Loucy (cell line): ENCODE data around the gene PPP2R5C.
A peak's percentile ranks its signal among the peaks of the same experiment; 100 is the strongest.

Experiments used
- H2AFZ ChIP-seq: fragments of 200-600 bp; sonication (generic); 2 replicates; pipeline ENCODE4 v1.6.0; 2016; ENCODE audit warnings: antibody characterized with exemption, mild to moderate bottlenecking, low read length, moderate library complexity
- H3F3A ChIP-seq: fragments of 200-600 bp; 2 replicates; pipeline ENCODE4 v1.6.0; 2016; ENCODE audit warnings: antibody characterized with exemption, low read depth, mild to moderate bottlenecking
- H3K27me3 ChIP-seq: fragments of 200-600 bp; sonication (generic); 2 replicates; pipeline ENCODE4 v1.6.1; 2014; ENCODE audit warnings: low read length, mild to moderate bottlenecking; ENCODE audit not compliant: insufficient read depth, poor library complexity, severe bottlenecking
- H3K36me3 ChIP-seq: fragments of 200-600 bp; sonication (generic); 2 replicates; pipeline ENCODE4 v1.6.1; 2016; ENCODE audit warnings: low read length; ENCODE audit not compliant: insufficient read depth
- H3K4me1 ChIP-seq: fragments of 200-600 bp; sonication (generic); 2 replicates; pipeline ENCODE4 v1.5.1; 2014; ENCODE audit warnings: low read length, mild to moderate bottlenecking; ENCODE audit not compliant: insufficient read depth, poor library complexity, severe bottlenecking
- H3K4me2 ChIP-seq: fragments of 200-600 bp; sonication (generic); 2 replicates; pipeline ENCODE4 v1.6.0; 2014; ENCODE audit warnings: antibody characterized with exemption, low read length, low read depth, mild to moderate bottlenecking; ENCODE audit not compliant: poor library complexity, severe bottlenecking
- H3K4me3 ChIP-seq: fragments of 200-600 bp; sonication (generic); 2 replicates; pipeline ENCODE4 v1.5.1; 2014; ENCODE audit warnings: low read length, mild to moderate bottlenecking, mixed read lengths; ENCODE audit not compliant: poor library complexity, severe bottlenecking
- H3K79me2 ChIP-seq: fragments of 200-600 bp; sonication (generic); 2 replicates; pipeline ENCODE4 v1.6.1; 2014; ENCODE audit warnings: low read length; ENCODE audit not compliant: insufficient read depth
- H3K9ac ChIP-seq: fragments of 200-600 bp; sonication (generic); 2 replicates; pipeline ENCODE4 v1.6.0; 2014; ENCODE audit warnings: mild to moderate bottlenecking, low read depth, low read length, moderate library complexity; ENCODE audit not compliant: poor library complexity, severe bottlenecking
- H3K9me2 ChIP-seq: fragments of 200-600 bp; sonication (generic); replicated peaks from 2 replicates; pipeline ENCODE4 v1.6.1; 2016; ENCODE audit warnings: low read depth, low read length, mixed read lengths
- H3K9me3 ChIP-seq: fragments of 200-600 bp; sonication (generic); 2 replicates; pipeline ENCODE4 v1.6.1; 2014; ENCODE audit warnings: mild to moderate bottlenecking, antibody characterized with exemption, low read length, low read depth; ENCODE audit not compliant: insufficient read depth
- H4K20me1 ChIP-seq: fragments of 200-600 bp; sonication (generic); 2 replicates; pipeline ENCODE4 v1.6.0; 2014; ENCODE audit warnings: antibody characterized with exemption, low read length, mild to moderate bottlenecking; ENCODE audit not compliant: insufficient read depth, poor library complexity, severe bottlenecking
- CTCF ChIP-seq: fragments of 200-600 bp; sonication (generic); conservative IDR thresholded peaks from 2 replicates; pipeline ENCODE4 v1.5.1; 2014; ENCODE audit warnings: mild to moderate bottlenecking, antibody characterized with exemption, low read length
- EZH2phosphoT487 ChIP-seq: fragments of 200-600 bp; IDR thresholded peaks from 2 replicates; pipeline ENCODE4 v1.6.1; 2018; ENCODE audit warnings: antibody characterized with exemption, mild to moderate bottlenecking, moderate library complexity, borderline replicate concordance

Gene PPP2R5C

GRCh38 chr14:101757839-101758211 lies 3.7 kb upstream of the PPP2R5C start:
- Histone ChIP-seq H3F3A (no peaks in the 10 kb centered on the region), H3K9me2 (no peaks in the 10 kb centered on the region), H2AFZ (no peak overlapping the region), H3K36me3 (no peaks in the 10 kb centered on the region), H3K4me1 (peaks cover 6% of the 10 kb centered on the region), H3K9ac (no peak overlapping the region), H3K4me2 (no peak overlapping the region), H3K79me2 (no peaks in the 10 kb centered on the region), H3K27me3 (peaks cover 8% of the 10 kb centered on the region), H3K4me3 (no peak overlapping the region), H3K9me3 (no peaks in the 10 kb centered on the region), H4K20me1 (no peaks in the 10 kb centered on the region)
- TF ChIP-seq CTCF (no peak), EZH2phosphoT487 (no peak)

- H3K9ac ChIP-seq = no peak overlapping the region
- TF ChIP-seq EZH2phosphoT487 (no peak), CTCF (no peak)
- no peaks in the 10 kb centered on the region for H3K36me3 ChIP-seq
- peaks cover 6% of the 10 kb centered on the region for H3K4me1 ChIP-seq
- H3K4me2 ChIP-seq = no peak overlapping the region
- no peak overlapping the region for H3K4me3 ChIP-seq
- H3K27me3 ChIP-seq = peaks cover 8% of the 10 kb centered on the region
- H4K20me1 ChIP-seq = no peaks in the 10 kb centered on the region
- no peaks in the 10 kb centered on the region for H3K79me2 ChIP-seq
- H3K9me2 ChIP-seq = no peaks in the 10 kb centered on the region
- no peaks in the 10 kb centered on the region for H3K9me3 ChIP-seq
- no peak overlapping the region for H2AFZ ChIP-seq
- H3F3A ChIP-seq = no peaks in the 10 kb centered on the region
Measured at GRCh38 chr14:101758913-101759593, 2.5 kb upstream of the PPP2R5C start.

GRCh38 chr14:101760138-101761011 lies 1.1 kb upstream of the PPP2R5C start:
- H4K20me1 ChIP-seq = no peaks in the 10 kb centered on the region
- no peaks in the 10 kb centered on the region for H3K9me3 ChIP-seq
- H3K79me2 ChIP-seq = no peaks in the 10 kb centered on the region
- peak overlapping the region; percentile 92 for H3K4me2 ChIP-seq
- peaks cover 6% of the 10 kb centered on the region for H3K4me1 ChIP-seq
- TF ChIP-seq CTCF = no peak
- no peak for TF ChIP-seq EZH2phosphoT487
- H3K36me3 ChIP-seq = no peaks in the 10 kb centered on the region
- peak overlapping the region; percentile 94 for H3K4me3 ChIP-seq
- no peak overlapping the region for H2AFZ ChIP-seq
- H3K9ac ChIP-seq = no peak overlapping the region
- peaks cover 8% of the 10 kb centered on the region for H3K27me3 ChIP-seq
- H3F3A ChIP-seq = no peaks in the 10 kb centered on the region
- no peaks in the 10 kb centered on the region for H3K9me2 ChIP-seq
